HL-60 (cell line): ENCODE results near the gene C1orf210.

Experiments
- GABPA ChIP-seq: IDR thresholded peaks from 2 replicates; pipeline ENCODE4 v1.6.1; 2012; ENCODE audit warnings: low read depth
- POLR2AphosphoS5 ChIP-seq: IDR thresholded peaks from 2 replicates; pipeline ENCODE4 v1.6.1; 2012; ENCODE audit warnings: low read depth

- TF ChIP-seq POLR2AphosphoS5 (no peak), GABPA (no peak)
Measured at GRCh38 chr1:43238991-43239469, 46.4 kb downstream of the C1orf210 start.
